OCI-LY1 (cell line): ENCODE data around the gene ZDHHC14.

Source experiments
- H2AFZ ChIP-seq: fragments of 200-600 bp; sonication (generic), shearing (Covaris generic); 2 replicates; pipeline ENCODE4 v1.6.0; 2014; ENCODE audit warnings: antibody characterized with exemption, mild to moderate bottlenecking, low read length
- H3F3A ChIP-seq: fragments of 200-600 bp; sonication (generic), shearing (Covaris generic); 2 replicates; pipeline ENCODE4 v1.6.0; 2014; ENCODE audit warnings: mild to moderate bottlenecking, antibody characterized with exemption, low read length, moderate library complexity; ENCODE audit not compliant: insufficient read depth
- H3K27ac ChIP-seq: fragments of 200-600 bp; sonication (generic); 2 replicates; pipeline ENCODE4 v1.5.1; 2014; ENCODE audit warnings: low read length, mixed run types, mild to moderate bottlenecking, low read depth; ENCODE audit not compliant: poor library complexity, severe bottlenecking
- H3K27me3 ChIP-seq: fragments of 200-600 bp; sonication (generic); 2 replicates; pipeline ENCODE4 v1.6.0; 2014; ENCODE audit warnings: antibody characterized with exemption, mild to moderate bottlenecking, low read length, moderate library complexity; ENCODE audit not compliant: insufficient read depth
- H3K36me3 ChIP-seq: fragments of 200-600 bp; sonication (generic); 2 replicates; pipeline ENCODE4 v1.6.1; 2014; ENCODE audit warnings: mild to moderate bottlenecking, antibody characterized with exemption, low read length, moderate library complexity, mixed read lengths; ENCODE audit not compliant: insufficient read depth
- H3K4me1 ChIP-seq: fragments of 200-600 bp; sonication (generic); 2 replicates; pipeline ENCODE4 v1.5.1; 2014; ENCODE audit warnings: mild to moderate bottlenecking, low read length, moderate library complexity; ENCODE audit not compliant: insufficient read depth, severe bottlenecking
- H3K4me2 ChIP-seq: fragments of 200-600 bp; sonication (generic), shearing (Covaris generic); 2 replicates; pipeline ENCODE4 v1.6.1; 2014; ENCODE audit warnings: low read length
- H3K4me3 ChIP-seq: fragments of 200-600 bp; sonication (generic); 2 replicates; pipeline ENCODE4 v1.5.1; 2014; ENCODE audit warnings: low read length, low read depth, mild to moderate bottlenecking, mixed read lengths; ENCODE audit not compliant: poor library complexity, severe bottlenecking
- H3K79me2 ChIP-seq: fragments of 200-600 bp; shearing (Covaris generic); 2 replicates; pipeline ENCODE4 v1.6.1; 2016; ENCODE audit warnings: mixed run types, low read length, mixed read lengths; ENCODE audit not compliant: insufficient read depth
- H3K9ac ChIP-seq: fragments of 200-600 bp; sonication (generic), shearing (Covaris generic); 2 replicates; pipeline ENCODE4 v1.6.1; 2014; ENCODE audit warnings: mild to moderate bottlenecking, low read length, mixed read lengths
- H3K9me2 ChIP-seq: fragments of 200-600 bp; sonication (generic), shearing (Covaris generic); 2 replicates; pipeline ENCODE4 v1.6.1; 2014; ENCODE audit warnings: low read depth, mild to moderate bottlenecking, low read length, mixed read lengths
- H3K9me3 ChIP-seq: fragments of 200-600 bp; shearing (Covaris generic); 2 replicates; pipeline ENCODE4 v1.6.1; 2014; ENCODE audit warnings: low read length, mixed read lengths
- H4K20me1 ChIP-seq: fragments of 200-600 bp; sonication (generic), shearing (Covaris generic); 2 replicates; pipeline ENCODE4 v1.6.0; 2016; ENCODE audit warnings: mild to moderate bottlenecking, low read length; ENCODE audit not compliant: insufficient read depth
- EZH2 ChIP-seq: fragments of 200-600 bp; sonication (generic), shearing (Covaris generic); IDR thresholded peaks from 2 replicates; pipeline ENCODE4 v1.8.0; 2017; ENCODE audit warnings: borderline replicate concordance, mixed run types, mild to moderate bottlenecking, antibody characterized with exemption, low read length, moderate library complexity, mixed read lengths
- TF ChIP-seq, protein P1 (sequence below): fragments of 200-600 bp; sonication (generic), shearing (Covaris generic); IDR thresholded peaks from 2 replicates; pipeline ENCODE4 v1.5.1; 2017; ENCODE audit warnings: mild to moderate bottlenecking, antibody characterized with exemption, low read length, moderate library complexity, mixed read lengths

ZDHHC14 gene

DNA sequence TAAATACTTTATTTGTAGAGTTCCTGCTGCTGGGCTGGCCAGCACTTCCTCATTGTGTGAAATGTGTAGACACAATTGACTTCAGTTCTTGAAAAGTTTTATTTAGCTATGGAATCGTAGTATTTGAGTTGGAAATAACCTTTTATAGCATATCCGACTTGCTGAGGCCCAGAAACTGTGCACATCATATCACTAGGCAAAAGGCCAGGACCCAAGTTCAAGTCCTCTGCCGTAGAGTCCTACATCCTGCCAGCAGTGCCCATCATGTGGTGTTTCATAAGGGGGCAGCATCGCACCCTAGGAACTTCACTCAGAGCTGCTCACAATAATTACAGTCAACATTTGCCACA, 234.4 kb downstream of the ZDHHC14 start:
- H3K27ac ChIP-seq, result no peak overlapping the region
- H4K20me1 ChIP-seq, result no peaks in the 10 kb centered on the region
- no peaks in the 10 kb centered on the region for H3K4me1 ChIP-seq
- no peak for TF ChIP-seq EZH2
- TF ChIP-seq, protein P1, sequence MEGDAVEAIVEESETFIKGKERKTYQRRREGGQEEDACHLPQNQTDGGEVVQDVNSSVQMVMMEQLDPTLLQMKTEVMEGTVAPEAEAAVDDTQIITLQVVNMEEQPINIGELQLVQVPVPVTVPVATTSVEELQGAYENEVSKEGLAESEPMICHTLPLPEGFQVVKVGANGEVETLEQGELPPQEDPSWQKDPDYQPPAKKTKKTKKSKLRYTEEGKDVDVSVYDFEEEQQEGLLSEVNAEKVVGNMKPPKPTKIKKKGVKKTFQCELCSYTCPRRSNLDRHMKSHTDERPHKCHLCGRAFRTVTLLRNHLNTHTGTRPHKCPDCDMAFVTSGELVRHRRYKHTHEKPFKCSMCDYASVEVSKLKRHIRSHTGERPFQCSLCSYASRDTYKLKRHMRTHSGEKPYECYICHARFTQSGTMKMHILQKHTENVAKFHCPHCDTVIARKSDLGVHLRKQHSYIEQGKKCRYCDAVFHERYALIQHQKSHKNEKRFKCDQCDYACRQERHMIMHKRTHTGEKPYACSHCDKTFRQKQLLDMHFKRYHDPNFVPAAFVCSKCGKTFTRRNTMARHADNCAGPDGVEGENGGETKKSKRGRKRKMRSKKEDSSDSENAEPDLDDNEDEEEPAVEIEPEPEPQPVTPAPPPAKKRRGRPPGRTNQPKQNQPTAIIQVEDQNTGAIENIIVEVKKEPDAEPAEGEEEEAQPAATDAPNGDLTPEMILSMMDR, result no peak
- no peaks in the 10 kb centered on the region for H3F3A ChIP-seq
- H3K79me2 ChIP-seq, result no peaks in the 10 kb centered on the region
- H3K4me3 ChIP-seq, result no peak overlapping the region
- H3K9me3 ChIP-seq, result no peaks in the 10 kb centered on the region
- H3K4me2 ChIP-seq, result no peak overlapping the region
- no peaks in the 10 kb centered on the region for H3K36me3 ChIP-seq
- H3K9me2 ChIP-seq, result no peaks in the 10 kb centered on the region
- H3K9ac ChIP-seq, result no peak overlapping the region
- no peaks in the 10 kb centered on the region; the same call in 1 of the 2 replicates for H3K27me3 ChIP-seq
- no peak overlapping the region for H2AFZ ChIP-seq

DNA sequence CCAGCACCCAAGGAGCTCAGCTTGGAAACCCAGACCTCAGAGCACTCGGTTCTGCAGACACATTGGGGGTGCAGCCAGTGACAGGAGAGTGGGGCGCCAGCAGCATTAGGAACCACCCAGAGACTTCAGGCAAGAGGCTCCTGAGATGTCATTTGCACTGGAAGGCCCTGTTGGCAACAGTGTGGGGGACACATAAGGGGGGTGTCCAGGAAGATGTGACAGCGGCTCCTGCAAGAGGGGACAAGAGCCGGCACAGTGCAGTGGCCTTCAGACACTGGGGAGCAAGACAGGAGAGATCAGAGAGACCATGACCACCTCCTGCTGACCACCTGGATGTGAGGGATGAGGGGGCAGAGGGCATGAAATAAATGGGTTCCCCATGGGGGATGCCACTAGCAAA, 235.0 kb downstream of the ZDHHC14 start:
- no peak overlapping the region for H3K4me3 ChIP-seq
- H3K4me2 ChIP-seq, result no peak overlapping the region
- no peaks in the 10 kb centered on the region for H3K9me3 ChIP-seq
- H4K20me1 ChIP-seq, result no peaks in the 10 kb centered on the region
- no peaks in the 10 kb centered on the region for H3K4me1 ChIP-seq
- H3K9me2 ChIP-seq, result no peaks in the 10 kb centered on the region
- TF ChIP-seq EZH2, result no peak
- TF ChIP-seq, protein P1, result no peak
- no peak overlapping the region for H3K9ac ChIP-seq
- no peak overlapping the region for H2AFZ ChIP-seq
- H3K27me3 ChIP-seq, result no peaks in the 10 kb centered on the region; the same call in 1 of the 2 replicates
- no peaks in the 10 kb centered on the region for H3K36me3 ChIP-seq
- H3K27ac ChIP-seq, result no peak overlapping the region
- no peaks in the 10 kb centered on the region for H3F3A ChIP-seq
- H3K79me2 ChIP-seq, result no peaks in the 10 kb centered on the region

DNA sequence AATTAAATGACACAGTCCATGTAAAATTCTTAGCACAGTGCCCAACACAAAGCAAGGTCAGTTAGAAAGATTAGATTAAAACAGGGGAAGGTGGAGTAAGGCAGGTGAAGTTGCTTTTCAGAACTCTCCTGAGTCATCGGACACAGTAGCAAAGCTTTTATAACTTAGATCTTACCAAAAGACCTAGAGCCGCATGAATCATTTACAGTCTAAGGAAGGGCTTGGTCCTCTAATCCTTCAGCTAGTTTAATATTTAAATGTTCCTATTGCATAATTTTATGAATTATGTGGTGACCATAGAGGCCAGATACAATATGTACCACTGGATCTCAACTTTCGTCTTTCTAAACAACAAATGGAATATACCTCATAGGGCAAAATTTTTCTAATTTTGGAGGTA, 240.0 kb downstream of the ZDHHC14 start:
- Histone ChIP-seq H3F3A (no peaks in the 10 kb centered on the region), H3K36me3 (no peaks in the 10 kb centered on the region), H2AFZ (no peak overlapping the region), H3K9me3 (no peaks in the 10 kb centered on the region), H3K79me2 (no peaks in the 10 kb centered on the region), H4K20me1 (no peaks in the 10 kb centered on the region), H3K4me3 (no peak overlapping the region), H3K27me3 (peaks cover 7% of the 10 kb centered on the region; the same call in 1 of the 2 replicates), H3K27ac (no peak overlapping the region), H3K9me2 (no peaks in the 10 kb centered on the region), H3K9ac (no peak overlapping the region), H3K4me1 (no peaks in the 10 kb centered on the region), H3K4me2 (no peak overlapping the region)
- no peak for TF ChIP-seq EZH2
- TF ChIP-seq, protein P1, result no peak
